HG02571 (cell line): ENCODE data around the gene PLCG1.

ENCODE experiments used
- ATAC-seq: cut with Tn5 transposase; IDR thresholded peaks from one replicate; pipeline ENCODE4 v1.9.1; 2021; ENCODE audit warnings: mild to moderate bottlenecking, moderate library complexity; ENCODE audit not compliant: unreplicated experiment

The PLCG1 gene

DNA sequence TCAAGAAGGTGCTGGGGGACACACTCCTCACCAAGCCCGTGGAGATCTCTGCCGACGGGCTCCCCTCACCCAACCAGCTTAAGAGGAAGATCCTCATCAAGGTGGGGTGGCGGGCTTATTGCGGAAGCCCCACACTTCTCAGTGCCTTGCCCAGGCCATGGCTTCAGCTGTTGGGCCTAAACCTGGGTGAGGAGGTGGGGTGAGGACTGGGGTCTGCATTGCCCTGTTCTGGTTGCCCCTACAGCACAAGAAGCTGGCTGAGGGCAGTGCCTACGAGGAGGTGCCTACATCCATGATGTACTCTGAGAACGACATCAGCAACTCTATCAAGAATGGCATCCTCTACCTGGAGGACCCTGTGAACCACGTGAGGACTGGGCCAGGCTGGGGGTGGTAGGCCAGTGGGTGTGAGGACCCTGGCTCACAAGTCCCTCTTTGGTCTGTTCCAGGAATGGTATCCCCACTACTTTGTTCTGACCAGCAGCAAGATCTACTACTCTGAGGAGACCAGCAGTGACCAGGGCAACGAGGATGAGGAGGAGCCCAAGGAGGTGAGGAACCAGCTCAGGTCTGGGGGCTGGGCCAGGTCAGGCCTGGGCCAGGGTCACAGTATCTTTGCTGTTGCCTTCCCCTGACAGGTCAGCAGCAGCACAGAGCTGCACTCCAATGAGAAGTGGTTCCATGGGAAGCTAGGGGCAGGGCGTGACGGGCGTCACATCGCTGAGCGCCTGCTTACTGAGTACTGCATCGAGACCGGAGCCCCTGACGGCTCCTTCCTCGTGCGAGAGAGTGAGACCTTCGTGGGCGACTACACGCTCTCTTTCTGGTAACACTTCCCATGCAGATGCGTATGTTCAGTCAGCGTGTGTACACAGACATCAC is 27.9 kb downstream of the PLCG1 start:
- ATAC-seq: no peak

DNA sequence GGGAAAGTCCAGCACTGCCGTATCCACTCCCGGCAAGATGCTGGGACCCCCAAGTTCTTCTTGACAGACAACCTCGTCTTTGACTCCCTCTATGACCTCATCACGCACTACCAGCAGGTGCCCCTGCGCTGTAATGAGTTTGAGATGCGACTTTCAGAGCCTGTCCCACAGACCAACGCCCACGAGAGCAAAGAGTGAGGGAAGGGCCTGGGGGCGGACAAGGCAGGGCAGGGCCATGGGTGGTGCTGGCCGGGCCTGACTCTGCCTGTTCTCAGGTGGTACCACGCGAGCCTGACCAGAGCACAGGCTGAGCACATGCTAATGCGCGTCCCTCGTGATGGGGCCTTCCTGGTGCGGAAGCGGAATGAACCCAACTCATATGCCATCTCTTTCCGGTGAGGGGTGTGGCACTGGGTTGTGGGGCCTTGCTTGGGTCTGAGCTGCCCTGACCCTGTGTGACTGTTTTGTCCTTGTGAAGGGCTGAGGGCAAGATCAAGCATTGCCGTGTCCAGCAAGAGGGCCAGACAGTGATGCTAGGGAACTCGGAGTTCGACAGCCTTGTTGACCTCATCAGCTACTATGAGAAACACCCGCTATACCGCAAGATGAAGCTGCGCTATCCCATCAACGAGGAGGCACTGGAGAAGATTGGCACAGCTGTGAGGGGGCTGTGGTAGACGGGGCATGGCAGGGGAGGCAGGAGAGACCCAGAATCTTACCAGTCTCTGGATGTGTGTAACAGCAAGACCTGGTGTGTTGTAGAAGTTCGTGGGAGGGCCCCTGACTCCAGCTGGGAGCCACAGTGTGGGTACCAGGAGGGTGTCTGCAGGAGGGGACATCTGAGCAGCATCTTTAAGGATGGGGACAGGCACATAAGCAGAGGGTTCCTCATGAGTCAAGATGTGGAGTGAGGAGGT is 29.1 kb downstream of the PLCG1 start:
- no peak for ATAC-seq

DNA sequence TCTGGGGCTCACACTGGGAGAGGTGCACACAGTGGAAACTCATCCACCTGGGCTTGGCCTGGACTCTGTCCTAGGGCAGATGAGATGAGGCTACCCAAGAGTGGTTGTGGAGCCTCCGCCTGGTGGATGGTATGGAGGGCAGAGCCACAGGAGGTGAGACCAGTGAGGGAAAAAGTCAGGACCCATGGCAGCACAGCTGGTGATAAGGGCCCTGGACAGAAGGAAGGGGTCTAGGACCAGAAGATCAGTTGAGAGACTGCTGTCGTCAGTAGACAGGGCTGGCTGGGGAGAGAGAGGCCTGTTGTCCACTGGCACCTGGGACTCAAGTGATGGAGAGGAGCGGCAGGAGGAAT is 29.8 kb downstream of the PLCG1 start:
- ATAC-seq: no peak

DNA sequence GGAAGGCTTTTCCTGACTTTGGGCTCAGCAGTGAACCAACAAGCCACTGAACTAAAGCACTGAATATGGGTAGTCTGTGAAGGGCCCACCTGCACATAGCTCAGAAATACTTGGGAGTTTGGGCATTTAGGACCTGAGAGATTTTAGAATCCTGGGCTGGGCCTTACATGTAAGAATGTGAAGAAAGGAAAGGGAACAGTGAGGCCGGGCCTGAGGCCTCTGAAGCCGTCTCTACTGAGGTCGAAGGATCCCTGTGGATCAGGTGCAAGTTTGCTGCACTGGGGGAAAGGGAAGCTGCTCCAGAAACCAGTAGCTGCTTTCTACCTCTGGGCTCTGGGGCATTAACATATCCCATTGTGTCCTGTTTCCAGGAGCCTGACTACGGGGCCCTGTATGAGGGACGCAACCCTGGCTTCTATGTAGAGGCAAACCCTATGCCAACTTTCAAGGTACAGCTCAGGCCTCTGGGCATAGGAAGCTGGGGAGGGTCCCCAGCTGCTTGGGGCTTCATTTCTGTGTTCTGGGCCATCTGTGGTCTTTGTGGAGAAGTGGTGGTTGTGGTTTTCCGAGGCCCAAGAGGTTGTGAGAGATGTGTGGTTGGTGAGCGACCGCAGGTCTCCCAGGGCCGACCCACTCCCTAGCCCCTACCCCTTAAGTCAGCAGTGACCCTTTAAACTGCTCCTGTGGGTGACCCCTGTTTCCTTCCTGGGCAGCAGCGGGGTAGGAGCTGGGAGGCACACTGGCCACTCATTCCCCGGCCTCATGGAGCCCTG is 30.3 kb downstream of the PLCG1 start:
- ATAC-seq: no peak

DNA sequence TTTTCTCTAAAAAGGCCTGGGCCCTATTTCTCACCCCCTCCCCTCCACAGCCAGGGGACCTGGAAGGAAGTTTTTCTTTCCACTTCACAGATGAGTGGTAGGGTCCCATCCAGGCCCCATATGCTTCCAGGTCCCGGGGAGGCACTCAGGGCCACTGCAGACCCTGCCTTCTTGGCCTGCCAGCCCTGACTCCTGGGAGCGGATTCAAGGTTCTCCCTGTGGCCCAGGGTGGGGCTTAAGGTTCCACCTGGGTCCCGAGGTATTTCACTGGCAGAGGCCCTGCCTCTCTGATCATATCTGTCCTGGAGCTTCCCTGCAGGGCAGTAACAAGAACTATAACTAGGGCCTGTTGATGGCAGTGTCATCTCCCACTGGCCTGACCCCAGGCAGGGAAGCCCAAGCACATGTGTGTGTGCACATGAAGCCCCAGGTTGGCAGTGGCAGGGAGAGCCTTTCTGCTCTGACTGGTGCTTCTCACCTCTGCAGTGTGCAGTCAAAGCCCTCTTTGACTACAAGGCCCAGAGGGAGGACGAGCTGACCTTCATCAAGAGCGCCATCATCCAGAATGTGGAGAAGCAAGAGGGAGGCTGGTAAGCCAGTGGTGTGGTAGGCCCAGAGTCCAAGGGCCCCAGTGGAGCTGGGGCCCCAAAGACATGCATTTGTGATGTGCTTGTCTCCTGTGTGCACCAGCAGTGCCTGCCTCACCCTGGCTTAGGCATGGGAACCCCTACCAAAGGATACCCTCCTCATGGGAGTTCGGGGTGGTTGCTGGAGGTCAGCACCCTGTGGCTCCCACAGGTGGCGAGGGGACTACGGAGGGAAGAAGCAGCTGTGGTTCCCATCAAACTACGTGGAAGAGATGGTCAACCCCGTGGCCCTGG is 31.2 kb downstream of the PLCG1 start:
- ATAC-seq: no peak

DNA sequence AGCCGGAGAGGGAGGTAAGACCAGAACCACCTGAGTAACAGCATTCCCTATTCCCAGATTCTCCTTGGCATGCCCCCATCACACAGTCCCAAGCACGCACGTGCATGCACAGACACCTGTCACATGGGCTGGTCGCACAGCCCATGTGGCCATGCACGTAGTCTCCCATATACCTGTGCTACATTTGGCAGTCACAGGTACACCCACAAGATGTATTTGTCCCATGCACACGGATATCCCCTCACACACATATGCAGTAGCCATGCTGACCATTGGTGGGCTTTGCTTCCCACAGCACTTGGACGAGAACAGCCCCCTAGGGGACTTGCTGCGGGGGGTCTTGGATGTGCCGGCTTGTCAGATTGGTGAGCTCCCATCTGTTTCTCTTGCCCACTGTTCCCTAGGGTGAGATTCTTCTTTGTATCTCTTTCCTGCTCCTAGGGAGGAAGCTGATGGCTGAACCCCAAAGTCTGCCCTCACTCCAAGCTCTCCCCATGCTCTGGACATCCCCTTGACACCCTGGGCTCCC is 31.9 kb downstream of the PLCG1 start:
- ATAC-seq: no peak

DNA sequence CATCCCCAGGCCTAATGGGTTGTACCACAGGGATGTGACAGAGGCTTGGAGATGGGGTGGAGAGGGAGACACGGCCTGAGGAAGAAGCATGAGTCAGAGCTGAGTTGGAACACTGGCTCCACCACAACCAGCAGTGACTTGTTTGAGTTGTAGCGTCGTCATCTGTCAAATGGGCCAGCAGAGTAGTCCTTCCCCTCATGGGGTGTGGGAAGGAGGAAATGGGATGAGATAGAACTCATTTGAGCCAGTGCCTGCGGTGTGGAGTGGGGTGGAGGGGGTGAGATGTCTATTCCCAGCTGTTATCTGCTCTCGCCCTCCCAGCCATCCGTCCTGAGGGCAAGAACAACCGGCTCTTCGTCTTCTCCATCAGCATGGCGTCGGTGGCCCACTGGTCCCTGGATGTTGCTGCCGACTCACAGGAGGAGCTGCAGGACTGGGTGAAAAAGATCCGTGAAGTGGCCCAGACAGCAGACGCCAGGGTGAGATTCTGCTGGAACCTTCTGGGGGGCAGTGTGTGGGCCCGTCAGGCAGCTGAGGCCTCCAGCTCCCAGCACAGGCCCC is 32.5 kb downstream of the PLCG1 start:
- ATAC-seq: no peak

DNA sequence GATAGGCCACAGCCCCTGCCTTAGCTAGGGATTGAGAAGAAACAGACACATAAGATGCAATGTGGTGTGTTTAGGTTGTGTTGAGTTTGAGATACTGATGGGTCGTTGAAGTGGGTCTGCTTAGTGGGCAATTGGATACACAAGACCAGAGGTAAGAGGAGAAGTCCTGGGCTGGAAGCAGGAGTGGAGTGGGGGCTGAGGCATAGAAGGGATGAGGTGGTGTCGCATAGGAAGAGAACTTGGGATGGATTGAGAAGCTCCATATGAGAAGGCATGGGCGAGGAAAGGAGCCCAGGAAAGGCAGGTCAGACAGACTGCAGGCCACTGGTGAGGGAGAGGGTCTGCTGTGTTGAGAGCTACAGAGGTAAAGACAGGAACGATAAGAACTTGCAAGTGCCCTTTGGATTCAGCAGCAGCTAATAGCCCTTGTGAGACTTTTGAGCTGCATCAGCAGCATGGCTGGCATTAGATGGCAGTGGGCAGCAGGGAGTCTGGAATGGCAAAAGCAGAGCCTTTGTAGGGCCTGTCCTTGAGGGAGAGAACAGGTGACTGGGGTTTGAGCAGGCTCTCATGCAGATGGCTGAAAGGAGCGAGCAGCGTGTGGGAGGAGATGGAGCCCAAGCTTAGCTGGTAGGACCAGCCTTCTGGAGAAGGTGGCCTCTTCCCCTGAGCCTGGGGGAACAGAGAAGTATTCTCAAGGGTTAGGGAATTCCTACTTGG is 33.2 kb downstream of the PLCG1 start:
- no peak for ATAC-seq

DNA sequence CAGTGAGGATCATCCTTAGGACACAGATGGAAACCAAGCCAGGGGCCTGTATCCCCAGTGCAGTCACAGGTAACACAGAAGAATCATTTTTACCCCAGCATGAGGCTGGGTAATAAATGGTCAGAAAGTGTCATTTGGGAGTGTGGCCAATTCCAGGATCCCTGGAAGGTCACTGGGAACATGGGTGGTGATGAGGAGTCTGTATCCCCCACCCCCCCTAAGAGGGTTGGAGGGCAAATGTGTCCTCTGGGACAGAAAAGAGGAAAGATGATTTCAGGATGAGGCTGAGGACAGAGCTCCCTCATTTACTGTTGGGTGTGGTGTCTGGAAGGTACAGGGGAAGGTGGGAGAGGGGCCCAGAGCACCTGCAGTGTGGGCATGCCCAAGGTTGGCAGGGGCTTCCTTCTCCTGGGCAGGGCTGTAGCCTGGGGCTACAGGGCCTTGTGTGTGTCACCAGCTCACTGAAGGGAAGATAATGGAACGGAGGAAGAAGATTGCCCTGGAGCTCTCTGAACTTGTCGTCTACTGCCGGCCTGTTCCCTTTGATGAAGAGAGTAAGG is 34.5 kb downstream of the PLCG1 start:
- ATAC-seq: no peak

DNA sequence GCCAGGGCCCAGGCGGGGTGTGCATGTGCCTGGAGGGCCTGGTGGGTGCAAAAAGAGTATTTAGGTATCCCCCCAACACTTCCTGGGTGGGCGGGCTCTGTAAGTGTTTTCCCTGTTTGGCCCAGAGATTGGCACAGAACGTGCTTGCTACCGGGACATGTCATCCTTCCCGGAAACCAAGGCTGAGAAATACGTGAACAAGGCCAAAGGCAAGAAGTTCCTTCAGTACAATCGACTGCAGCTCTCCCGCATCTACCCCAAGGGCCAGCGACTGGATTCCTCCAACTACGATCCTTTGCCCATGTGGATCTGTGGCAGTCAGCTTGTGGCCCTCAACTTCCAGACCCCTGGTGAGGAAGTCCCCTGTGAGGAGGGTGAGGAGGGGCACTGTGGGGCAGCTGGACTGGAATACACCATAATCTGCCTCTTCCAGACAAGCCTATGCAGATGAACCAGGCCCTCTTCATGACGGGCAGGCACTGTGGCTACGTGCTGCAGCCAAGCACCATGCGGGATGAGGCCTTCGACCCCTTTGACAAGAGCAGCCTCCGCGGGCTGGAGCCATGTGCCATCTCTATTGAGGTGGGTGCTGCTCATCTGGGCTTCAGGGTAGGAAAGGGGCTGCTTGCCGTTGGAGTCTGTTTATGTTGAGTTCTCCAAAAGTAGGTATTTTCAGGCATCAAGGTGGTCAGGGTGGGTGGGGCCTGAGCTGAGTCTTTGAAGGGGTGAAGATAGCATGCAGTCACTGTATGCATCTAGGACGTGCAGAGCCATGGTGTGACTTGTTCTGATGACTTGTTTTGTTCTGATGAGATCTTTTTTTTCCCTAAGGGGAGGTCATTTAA is 35.2 kb downstream of the PLCG1 start:
- ATAC-seq: no peak

DNA sequence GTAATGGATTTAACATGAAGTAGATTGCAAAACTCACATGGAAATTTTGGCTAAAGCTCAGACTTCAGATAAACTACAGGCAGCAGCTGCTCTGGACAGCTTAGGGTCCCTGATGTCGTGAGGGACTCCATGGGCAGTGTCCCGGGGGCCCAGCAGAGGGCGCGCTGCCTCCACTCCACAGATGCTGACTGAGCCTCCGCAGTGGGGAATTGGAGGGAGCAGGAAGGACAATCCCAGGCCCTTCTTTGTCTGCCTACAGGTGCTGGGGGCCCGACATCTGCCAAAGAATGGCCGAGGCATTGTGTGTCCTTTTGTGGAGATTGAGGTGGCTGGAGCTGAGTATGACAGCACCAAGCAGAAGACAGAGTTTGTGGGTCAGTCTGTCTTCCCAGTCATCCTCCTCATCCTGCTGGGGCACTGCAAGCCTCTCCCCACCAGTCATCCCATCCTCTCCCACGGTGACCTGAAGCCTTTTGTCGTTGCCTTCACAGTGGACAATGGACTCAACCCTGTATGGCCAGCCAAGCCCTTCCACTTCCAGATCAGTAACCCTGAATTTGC is 35.9 kb downstream of the PLCG1 start:
- ATAC-seq: no peak

DNA sequence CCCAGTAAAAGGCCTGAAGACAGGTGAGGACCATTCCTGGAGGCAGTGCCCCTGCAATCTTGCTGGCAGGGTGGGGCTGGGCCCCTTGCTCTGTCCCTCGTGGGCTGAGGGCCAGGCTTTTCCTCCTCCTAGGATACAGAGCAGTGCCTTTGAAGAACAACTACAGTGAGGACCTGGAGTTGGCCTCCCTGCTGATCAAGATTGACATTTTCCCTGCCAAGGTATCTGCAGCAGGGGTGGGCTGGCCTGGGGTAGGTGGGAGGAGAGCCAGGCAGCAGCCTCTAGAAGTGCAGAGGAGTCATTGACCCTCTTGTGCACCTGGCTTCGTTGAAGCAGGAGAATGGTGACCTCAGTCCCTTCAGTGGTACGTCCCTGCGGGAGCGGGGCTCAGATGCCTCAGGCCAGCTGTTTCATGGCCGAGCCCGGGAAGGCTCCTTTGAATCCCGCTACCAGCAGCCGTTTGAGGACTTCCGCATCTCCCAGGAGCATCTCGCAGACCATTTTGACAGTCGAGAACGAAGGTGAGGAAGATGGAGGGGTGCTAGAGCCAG is 36.5 kb downstream of the PLCG1 start:
- no peak for ATAC-seq

DNA sequence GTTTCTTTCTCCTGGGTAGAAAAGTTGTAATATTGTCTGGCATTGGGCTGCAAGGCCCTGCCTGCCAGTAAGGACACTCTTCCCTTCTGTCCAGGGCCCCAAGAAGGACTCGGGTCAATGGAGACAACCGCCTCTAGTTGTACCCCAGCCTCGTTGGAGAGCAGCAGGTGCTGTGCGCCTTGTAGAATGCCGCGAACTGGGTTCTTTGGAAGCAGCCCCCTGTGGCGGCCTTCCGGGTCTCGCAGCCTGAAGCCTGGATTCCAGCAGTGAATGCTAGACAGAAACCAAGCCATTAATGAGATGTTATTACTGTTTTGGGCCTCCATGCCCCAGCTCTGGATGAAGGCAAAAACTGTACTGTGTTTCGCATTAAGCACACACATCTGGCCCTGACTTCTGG is 37.0 kb downstream of the PLCG1 start:
- ATAC-seq: no peak

DNA sequence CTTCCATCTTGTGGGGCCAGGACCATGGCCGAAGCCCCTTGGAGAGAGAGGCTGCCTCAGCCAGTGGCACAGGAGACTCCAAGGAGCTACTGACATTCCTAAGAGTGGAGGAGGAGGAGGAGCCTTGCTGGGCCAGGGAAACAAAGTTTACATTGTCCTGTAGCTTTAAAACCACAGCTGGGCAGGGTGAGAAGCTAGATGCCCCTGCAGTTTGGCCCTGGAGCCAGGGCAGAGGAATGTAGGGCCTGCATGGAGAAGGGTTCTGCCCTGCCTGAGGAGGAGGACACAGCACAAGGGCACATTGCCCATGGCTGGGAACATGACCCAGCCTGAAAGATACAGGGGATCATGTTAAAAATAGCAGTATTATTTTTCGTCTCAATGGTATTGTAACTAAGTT is 37.4 kb downstream of the PLCG1 start:
- no peak for ATAC-seq

DNA sequence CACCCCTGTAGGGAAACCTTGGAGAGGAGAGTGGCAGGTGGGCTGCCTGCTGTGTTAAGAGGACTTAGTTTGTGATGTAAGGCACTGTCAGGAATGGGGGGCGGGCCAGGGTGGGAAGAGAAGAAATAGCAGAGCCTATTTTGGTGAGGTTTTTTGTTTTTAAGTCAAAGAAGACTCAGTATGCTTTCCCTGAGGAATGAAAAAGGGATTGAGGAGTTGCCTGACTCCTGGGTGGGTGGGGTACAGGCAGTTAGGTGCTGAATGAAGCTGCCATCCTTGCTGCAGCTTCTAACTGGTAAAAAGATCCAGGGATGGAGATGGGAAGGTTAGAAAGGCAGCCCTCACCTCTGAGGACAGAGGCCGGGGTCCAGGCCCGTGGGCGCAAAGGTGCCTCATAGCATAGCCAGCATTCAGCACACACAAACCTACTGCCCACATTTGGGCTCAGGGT is 37.9 kb downstream of the PLCG1 start:
- no peak for ATAC-seq

DNA sequence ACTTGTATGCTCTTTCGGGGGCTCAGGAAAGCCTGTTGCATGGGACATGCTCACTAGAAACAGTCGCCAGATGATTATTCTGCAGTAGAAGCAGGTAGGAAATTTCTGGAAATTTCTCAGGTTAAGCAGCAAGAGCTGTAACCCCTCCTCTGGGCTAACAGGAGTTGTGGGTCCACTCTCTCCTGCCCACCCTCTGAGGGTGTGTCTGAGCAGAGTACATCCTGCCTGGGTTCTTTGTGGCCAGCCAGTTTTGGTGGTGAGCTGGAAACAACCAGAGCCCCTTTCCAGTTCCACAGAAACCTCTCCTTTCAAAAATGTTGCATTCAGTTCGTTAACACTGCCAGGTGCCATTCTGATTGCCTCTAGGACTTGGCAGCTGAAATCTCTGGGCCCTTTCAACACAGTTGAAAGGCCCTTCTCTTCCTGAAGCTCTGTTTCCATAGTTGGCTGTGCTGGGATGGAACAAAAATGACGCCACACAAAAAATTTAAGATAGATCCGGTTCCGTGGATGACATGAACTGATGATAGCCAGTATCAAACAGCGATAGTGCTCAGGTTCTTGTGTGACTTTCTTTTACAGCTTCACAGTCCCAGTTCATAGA is 38.5 kb downstream of the PLCG1 start:
- ATAC-seq: no peak
